Measurements from ENCODE around the gene MAP3K5. TPM values are rescaled to one million over a fixed set of nuclear protein-coding genes. Genes with fewer than 3 reads are reported as not detected.

The MAP3K5 gene
- total and polyA plus RNA-seq, 9 of the 15 experiments (the other 6 are each of a cell fraction or from before 2014, with no cell fraction given): 2.2 to 13.0 (median 9.9) TPM

- no peak for ATAC-seq
- no peaks in the 10 kb centered on the region for H4K20me1 ChIP-seq (replicated peaks; ENCODE audit: control insufficient read depth, insufficient read depth, low read length)
Observed at GRCh38 chr6:136723780-136724179, 68.5 kb downstream of the MAP3K5 start.

More at GRCh38 chr6:136723780-136724179, 68.5 kb downstream of the MAP3K5 start:
- peaks cover 0 to under 1% of the 10 kb centered on the region in 2 experiments; a peak in 2 of 5 replicates for H3K4me1 ChIP-seq (replicated peaks in 1 of 2; ENCODE audit: control insufficient read depth in 2 of 2, insufficient read depth in 2 of 2, low read length in 2 of 2)
- H3K36me3 ChIP-seq (ENCODE audit: control insufficient read depth, insufficient read depth, low read length): no peaks in the 10 kb centered on the region; the same call in 2 of the 3 replicates
- no TSS peak for BruUV-seq (replicated peaks)
- H3K4me2 ChIP-seq (ENCODE audit: insufficient read depth, low read length): no peak overlapping the region
- H2AFZ ChIP-seq (ENCODE audit: low read depth, low read length): no peak overlapping the region
- H3K79me2 ChIP-seq (ENCODE audit: control insufficient read depth, insufficient read depth, low read length): peaks cover 18% of the 10 kb centered on the region; the same call in 2 of the 3 replicates
- WGBS (ENCODE audit: insufficient coverage, low coverage, missing lambda C conversion rate): 33% methylated on average over 1 of the region's 1 CpG
- ChIA-PET CTCF (ENCODE audit: low intra/inter-chr PET ratio) (no interaction called here), POLR2A (interaction anchor here (0.6 to 1.1 kb wide), 4 partner anchors 12 to 21 kb away, joined by 3 to 4 read pairs (median 3); no protein-coding TSS in a partner anchor)
- no peaks in the 10 kb centered on the region; the same call in 1 of the 2 replicates for H3K9me3 ChIP-seq (replicated peaks; ENCODE audit: control insufficient read depth, insufficient read depth, low read depth, low read length)
- no peaks in the 10 kb centered on the region for H3K9me1 ChIP-seq (ENCODE audit: control insufficient read depth, insufficient read depth, low read length)
- H3K4me3 ChIP-seq: no peak overlapping the region
- FAIRE-seq: no peak
- H3K27me3 ChIP-seq (ENCODE audit: control insufficient read depth in 2 of 2, insufficient read depth in 2 of 2, low read length in 2 of 2): no peaks in the 10 kb centered on the region
- H3K9ac ChIP-seq (ENCODE audit: insufficient read depth in 1 of 2, low read depth in 2 of 2, low read length in 2 of 2): no peak overlapping the region
- in situ Hi-C loops (cut with MboI) (no loop called here), intact Hi-C loops (cut with micrococcal nuclease) (no loop called here)
- TF ChIP-seq PATZ1 (CRISPR knock-in tag; IDR thresholded peaks at IDR 0.05; ENCODE audit: borderline replicate concordance) (no peak), PURB (CRISPR knock-in tag; IDR thresholded peaks at IDR 0.05; ENCODE audit: low read depth) (no peak), PKNOX1 (IDR thresholded peaks at IDR 0.05) (peak; percentile 46; the same call in 1 of the 2 replicates), SIN3B (IDR thresholded peaks at IDR 0.05; ENCODE audit: low read depth) (no peak), U2AF2 (optimal IDR thresholded peaks at IDR 0.05; ENCODE audit: low read depth, low read length) (no peak), ZNF584 (CRISPR knock-in tag; IDR thresholded peaks at IDR 0.05; ENCODE audit: low read depth) (no peak), ZNF655 (CRISPR knock-in tag; IDR thresholded peaks at IDR 0.05) (no peak), ILK (tag; IDR thresholded peaks at IDR 0.05; ENCODE audit: borderline replicate concordance, low read depth) (no peak), HDAC1 (IDR thresholded peaks at IDR 0.05) (no peak), SOX6 (IDR thresholded peaks at IDR 0.05) (no peak), ZNF445 (CRISPR knock-in tag; IDR thresholded peaks at IDR 0.05; ENCODE audit: low read depth) (no peak), HMG20B (CRISPR knock-in tag; IDR thresholded peaks at IDR 0.05) (no peak), NCOA1 (IDR thresholded peaks at IDR 0.05; ENCODE audit: low read depth) (no peak), ZNF518B (CRISPR knock-in tag; IDR thresholded peaks at IDR 0.05) (no peak), EGR1 (conservative IDR thresholded peaks at IDR 0.05) (peak; percentile 88), ZNF41 (CRISPR knock-in tag; conservative IDR thresholded peaks at IDR 0.05) (no peak)
- H3K27ac ChIP-seq (ENCODE audit: extremely low read depth, low read depth, low read length): no peak overlapping the region
- DNase-seq (ENCODE audit: extremely low read depth in 1 of 4, low spot score in 3 of 4): no peak
